Right kidney (tissue), 1 donor: ENCODE results near the gene PEBP1.

Experiments used
- DNase-seq: peaks from one replicate; pipeline ENCODE4 v3.0.0-alpha.2; 2016

The PEBP1 gene

DNA sequence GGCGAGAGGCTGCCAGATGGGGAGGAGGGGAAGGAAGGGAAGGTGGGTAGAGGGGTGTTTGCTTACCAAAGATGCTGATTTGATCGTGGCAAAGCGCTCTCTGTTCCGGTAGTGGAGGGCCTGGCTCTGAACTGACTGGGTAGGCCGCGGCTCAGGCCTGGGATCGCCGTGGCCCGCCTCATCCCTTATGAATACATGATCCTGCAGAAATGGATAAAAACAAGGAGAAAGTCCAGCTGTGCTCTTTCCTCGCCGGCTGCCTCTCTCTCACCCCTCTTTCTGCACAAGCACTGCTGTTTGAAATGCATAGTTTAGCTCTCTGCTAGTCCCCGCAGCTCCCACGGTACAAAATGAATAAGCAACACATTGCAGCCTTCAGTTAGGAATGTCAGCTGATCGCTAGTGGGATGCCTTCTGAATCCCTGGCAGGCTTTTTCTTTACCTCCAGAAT is 53.8 kb downstream of the PEBP1 start:
- DNase-seq: peak; percentile 68

DNA sequence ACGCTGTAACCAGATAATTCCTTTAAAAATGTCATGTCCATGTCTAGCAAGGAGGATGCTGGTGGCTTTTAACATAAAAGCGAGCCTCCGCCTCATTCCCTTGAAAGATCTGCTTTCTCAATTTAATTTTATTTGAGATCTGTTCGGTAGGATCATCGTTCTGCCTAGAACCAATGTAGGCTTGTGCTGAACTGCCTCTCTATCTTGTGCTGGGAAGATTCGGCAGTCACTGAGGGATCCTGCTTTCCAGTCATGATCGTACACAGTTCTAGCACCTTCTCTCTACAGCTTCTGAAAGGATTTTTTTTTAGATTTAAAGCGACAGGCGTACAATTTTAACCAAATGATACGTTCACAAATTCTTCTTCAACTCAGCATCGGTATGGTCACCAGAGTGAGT is 54.3 kb downstream of the PEBP1 start:
- peak; percentile 58 for DNase-seq

DNA sequence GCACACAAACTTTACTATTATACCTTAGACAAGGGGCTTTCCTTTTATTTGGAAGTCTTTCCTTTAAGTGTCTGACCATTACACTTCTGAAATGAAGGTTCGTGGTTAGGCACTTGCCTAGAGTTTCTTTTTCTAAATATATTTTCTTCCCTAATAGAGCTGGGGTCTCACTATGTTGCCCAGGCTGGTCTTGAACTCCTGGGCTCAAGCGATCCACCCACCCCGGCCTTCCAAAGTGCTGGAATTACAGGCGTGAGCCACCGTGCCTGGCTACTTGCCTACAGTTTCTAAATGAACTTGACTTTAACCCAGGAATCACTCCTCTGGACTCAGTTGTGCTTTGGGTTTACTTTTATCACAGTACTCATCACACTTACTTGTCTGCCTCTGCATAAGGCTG is 57.6 kb downstream of the PEBP1 start:
- DNase-seq: no peak

DNA sequence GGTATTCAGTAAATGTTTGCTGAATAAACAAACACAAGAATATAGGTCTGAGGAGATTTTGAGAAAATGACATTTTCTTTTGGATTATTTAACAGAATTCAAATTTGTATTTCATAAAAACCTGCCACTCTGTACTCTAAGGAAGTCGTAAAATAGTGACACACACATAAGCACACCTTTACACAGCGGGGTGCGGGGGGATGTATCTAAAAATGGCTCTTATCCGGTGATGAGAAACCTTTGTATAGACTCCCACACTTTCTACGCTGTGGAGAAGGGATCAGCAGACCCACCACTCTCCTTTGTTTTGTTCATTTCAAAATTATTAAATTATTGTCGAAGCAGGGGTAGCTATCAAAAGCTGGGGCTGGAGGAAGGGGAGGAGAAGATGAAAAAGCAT is 58.0 kb downstream of the PEBP1 start:
- DNase-seq: no peak
